Cortex of kidney (tissue), 1 donor: Measurements from ENCODE around the gene MRPL32.

Experiments
- DNase-seq: peaks from one replicate; lab custom pipeline; 2025; lab: John Stamatoyannopoulos, UW

Gene MRPL32

DNA sequence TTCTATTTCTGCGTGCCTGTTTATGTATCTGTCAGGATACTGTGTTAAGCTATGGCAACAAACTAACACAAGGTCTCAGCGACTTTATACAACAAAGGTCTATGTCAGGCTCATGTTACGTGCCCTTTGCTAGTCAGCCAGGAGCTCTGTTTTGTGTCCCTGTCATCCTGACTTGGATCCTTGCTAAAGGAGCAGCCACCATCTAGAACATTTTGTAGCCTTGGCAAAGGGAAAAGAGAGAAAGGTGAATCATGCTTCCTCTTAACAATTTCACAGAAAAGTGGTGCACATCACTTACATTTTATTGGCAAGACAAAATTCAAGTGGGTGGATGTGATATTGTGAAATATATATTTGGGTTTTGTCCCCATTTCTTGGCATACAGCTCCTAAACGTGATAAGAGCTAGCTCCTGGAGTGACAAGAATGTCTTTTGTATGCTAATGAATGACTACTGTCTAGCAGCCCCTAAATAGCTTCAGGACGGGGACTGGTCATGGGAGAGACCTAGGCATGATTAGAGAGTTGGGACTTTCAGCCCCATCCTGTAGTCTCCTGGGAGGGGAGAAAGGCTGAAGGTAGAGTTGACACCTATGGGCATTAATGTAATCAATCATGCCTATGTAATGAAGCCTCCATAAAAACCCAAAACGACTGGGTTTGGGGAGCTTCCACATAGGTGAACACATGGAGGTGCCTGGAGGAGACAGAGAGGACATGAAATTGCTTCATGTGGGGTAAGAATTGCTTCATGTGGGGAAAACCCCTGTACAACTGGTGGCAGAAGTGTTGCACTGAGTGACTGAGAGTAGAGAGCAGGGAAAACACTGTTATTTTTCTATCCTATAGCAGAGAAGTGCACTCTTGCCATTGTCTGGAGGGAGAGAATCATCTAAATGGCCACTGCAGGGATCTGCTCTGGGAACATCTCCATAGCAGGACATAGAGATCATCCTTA is 33.0 kb downstream of the MRPL32 start:
- DNase-seq = no peak

DNA sequence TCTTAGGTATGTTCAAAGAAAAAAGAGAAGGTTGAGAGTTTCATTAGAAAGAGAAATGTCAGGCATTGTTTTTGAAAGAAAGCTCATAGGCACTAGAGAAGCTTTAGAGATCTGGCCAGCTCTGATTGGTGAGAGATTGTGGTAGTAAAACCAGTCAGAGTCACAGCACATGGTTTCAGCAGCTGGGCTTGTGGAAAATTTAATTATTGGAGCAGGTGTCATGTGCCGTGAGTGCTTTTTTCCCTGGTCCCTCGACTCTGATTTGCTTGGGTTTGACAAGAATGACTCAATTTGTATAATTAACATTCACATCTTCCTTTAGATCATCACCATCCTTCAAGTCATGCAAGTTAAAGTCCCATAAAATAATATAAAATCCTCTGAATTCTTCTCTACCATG is 35.2 kb downstream of the MRPL32 start:
- DNase-seq = no peak

DNA sequence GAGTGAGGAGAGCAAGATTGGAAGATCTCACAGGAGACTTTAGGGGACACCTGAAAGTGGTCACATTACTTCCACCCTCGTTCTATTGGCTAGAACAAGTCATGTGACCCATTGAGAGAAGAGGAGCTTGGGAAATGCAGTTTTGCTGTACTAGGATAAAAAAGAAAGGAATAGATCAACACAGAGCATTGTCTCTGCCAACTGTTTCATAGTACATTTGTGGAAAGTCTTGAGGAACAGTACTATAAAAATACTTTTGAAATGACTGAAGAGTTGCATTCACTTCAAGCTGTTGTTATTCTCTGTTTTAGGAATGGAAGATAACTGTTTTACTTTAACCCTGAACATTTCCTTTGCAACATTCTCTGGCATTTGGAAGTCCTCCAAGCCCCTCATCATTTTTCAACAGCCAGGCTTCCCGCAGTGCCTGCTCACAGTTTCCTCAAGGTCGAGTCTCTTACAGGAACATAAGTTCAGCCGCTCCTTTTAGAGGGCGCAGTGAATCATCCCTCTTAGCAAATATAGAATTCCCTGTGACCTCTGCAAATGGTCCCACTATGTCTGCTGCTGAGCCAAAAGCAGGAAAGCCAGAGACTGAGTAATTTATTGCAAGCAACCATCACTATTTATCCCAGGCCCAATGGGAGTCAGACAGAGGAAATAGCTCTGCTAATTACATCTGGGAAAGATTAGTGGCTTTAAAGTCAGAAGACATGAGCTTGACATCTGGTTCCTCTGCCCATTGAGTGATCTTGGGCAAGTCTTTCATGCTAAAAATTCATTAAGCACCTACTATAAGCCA is 40.7 kb downstream of the MRPL32 start:
- no peak for DNase-seq

DNA sequence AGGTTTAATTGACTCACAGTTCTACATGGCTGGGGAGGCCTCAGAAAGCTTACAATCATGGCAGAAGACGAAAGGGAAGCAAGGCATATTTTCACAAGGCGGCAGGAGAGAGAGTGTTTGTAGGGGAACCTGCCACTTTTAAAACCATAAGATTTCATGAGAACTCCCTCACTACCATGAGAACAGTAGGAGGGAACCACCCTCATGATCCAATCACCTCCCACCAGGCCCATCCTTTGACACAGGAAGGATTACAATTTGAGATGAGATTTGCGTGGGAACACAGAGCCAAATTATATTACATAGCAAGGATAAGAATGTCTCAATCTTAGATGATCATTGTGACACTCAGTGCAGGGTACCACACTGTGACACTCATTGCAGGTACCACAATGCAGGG is 44.2 kb downstream of the MRPL32 start:
- no peak for DNase-seq

DNA sequence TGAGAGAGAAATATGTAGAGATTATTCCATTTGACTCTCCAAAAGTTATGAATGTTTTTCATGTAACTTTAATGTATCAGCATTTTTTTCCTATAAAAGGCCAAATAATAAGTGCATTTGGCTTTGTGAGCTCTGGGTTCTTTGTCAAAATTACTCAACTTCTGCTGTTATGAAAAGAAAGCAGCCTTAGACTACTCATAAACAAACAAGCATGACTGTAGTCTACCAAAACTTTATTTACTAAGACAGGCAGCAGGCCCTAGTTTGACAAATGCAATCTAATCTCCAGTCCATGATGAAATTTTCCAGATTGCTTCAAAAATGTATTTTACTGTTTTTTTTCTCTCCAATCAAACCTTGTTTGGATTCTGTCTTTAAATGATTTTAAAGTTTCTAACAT is 46.3 kb downstream of the MRPL32 start:
- DNase-seq = no peak

DNA sequence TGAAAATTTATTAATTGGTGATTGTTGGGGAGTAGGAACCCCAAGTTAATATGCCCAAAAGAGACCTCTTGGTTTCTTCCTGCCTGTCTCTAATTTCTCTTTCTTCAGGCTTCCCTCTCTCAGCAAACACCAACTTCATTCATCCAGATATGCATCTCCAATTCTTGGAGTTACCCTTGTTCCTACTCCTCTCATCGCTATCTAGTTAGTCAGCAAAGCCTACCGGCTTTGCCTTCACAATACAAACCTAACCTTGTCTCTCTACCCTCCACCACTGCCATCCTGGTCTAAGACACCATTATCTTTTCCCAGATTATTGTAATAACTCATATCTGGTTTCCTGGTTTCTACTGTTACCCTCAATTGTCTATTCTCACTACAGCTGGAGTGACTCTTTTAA is 47.9 kb downstream of the MRPL32 start:
- no peak for DNase-seq

DNA sequence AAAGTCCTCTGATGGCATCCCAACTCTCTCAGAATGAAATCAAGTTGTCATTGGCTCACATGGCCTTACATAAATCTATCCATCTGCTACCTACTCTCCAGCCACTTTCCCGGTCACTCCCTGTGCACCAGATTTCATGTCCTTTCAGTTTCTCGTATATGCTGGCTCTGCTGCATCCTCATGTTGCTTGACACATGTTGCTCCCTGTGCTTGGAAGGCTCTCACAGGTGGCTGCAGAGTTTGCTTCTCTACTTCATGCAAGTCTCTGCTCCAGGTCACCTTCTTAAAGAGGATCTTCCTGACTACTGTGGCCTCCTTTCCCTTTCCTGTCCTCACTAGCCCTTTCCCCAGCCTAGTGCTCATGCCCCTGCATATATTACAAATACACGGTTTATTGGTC is 48.3 kb downstream of the MRPL32 start:
- no peak for DNase-seq

DNA sequence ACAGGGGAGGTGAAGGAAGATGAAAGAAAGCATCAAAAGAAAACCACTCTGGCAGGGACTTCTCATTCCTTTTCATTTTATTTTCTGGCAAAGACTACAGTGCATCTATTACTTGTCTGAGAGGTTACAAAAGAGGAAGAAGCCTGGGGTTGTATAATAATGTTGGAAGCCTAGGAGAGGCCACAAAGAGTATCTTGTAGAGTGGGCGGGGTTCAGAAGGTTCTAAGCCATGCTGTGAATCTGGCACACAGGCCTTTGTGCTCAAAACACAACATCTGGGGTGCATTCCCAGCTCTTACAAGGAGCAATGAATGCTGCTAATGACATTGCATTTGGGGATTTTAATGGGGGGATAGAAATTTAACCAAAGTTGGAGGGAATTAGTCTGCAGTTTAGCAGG is 49.4 kb downstream of the MRPL32 start:
- no peak for DNase-seq

DNA sequence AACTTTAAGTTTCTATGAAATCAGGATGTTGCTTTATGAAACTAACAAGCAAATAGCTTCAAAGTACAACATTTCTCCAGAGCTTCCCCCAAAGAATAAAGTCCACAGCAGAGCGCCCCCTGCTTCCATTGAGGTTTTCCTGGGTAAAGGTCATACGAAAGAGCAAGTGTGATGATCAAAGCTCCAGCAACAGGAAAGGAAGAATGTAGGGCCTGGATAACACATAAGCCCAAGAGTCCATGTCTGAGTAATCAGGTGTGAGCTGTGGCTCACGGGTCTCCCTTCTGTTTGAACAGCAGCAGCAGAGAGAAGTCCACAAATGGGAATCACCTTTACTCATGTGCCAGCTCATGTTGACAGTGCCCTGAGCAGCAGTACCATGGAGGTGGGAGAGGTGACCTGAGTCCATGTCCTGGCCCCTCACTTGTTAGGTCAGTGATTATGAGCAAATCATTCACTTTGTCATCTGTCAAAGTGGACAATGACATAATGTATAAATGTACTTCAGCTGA is 50.5 kb downstream of the MRPL32 start:
- DNase-seq = no peak

DNA sequence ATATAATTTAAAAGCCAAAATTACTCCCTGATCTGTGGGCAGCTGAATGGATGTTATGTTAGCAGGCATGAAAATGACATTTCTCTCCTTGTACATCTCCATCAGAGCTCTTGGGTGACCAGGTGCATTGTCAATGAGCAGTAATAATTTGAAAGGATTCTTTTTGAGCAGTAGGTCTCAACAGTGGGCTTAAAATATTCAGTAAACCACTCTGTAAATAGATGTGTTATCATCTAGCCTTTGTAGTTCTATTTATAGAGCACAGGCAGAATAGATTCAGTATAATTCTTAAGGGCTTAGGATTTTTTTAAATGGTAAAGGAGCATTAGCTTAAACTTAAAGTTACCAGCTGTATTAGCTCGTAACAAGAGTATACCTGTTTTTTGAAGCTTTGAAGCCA is 52.0 kb downstream of the MRPL32 start:
- no peak for DNase-seq

DNA sequence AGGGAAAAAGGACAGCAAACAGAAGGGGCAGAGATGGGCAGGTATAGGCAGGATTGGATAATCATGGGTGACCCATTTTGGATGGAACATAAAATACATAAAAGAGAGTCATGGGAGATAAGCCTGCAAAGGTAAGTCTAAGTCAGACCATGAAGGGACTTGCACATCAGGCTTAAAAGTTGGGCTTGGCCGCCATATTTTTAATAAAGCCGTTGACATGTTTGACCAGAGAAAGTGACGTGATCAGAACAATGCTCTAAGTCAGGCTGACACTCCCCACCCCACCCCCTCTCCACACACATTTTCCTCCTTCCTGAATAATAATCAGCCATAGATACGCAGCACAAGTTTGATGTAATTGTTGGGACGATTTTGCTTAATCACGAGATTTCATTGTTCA is 54.0 kb downstream of the MRPL32 start:
- no peak for DNase-seq

DNA sequence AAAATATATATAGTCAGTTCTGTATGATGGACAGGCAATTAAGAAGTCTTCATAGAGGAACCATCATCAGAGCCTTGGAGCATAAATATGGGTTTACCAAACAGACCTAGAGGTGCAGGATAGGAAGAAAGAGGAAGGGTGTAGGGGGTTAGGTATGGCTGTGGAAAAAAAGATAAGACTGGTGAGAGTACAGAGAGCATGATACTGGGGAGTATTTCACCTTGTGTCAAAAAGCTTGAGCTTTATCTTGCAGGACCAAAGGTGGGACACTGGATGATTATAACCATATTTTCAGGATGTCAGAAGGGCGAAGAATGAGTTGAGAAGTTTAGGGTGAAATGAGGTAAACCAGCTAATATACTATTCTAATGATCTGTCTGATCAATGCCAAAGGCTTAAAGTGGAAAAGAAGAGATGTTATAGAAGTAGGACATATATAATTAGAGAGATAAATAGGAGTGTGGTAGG is 54.6 kb downstream of the MRPL32 start:
- DNase-seq = no peak
